ENCODE results near the gene OCA2.

OCA2 gene

DNA sequence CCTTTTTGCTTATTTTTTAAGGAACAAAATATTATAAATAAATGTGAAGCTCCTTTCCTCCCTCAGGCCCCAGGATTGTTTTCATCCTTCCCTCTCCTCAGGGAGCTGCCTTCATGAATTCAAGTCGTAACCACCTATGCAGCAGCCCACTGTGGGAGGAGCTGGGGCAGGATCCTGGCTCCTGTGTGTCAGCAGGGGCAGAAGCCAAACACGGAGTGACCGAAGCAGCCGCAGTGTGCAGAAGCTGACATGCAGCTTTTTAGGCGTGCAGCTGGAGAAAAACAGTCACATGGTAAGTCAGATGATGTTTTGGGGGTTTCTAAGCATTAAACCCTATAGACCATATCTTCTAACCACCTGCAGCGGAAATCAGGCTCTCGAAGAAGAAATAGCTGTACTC, 231.3 kb downstream of the OCA2 start:
- H3K27me3 ChIP-seq (ENCODE audit: insufficient read depth, low read depth, severe bottlenecking): no peaks in the 10 kb centered on the region
- H3K36me3 ChIP-seq: no peaks in the 10 kb centered on the region
- DNase-seq: no peak
- TF ChIP-seq, protein P1, sequence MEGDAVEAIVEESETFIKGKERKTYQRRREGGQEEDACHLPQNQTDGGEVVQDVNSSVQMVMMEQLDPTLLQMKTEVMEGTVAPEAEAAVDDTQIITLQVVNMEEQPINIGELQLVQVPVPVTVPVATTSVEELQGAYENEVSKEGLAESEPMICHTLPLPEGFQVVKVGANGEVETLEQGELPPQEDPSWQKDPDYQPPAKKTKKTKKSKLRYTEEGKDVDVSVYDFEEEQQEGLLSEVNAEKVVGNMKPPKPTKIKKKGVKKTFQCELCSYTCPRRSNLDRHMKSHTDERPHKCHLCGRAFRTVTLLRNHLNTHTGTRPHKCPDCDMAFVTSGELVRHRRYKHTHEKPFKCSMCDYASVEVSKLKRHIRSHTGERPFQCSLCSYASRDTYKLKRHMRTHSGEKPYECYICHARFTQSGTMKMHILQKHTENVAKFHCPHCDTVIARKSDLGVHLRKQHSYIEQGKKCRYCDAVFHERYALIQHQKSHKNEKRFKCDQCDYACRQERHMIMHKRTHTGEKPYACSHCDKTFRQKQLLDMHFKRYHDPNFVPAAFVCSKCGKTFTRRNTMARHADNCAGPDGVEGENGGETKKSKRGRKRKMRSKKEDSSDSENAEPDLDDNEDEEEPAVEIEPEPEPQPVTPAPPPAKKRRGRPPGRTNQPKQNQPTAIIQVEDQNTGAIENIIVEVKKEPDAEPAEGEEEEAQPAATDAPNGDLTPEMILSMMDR (IDR thresholded peaks at IDR 0.05; ENCODE audit: low read depth, low read length): no peak
- H3K9me3 ChIP-seq (ENCODE audit: severe bottlenecking): no peaks in the 10 kb centered on the region
- no peak overlapping the region for H3K27ac ChIP-seq
- H3K4me3 ChIP-seq (ENCODE audit: low read depth, low read length): no peak overlapping the region

DNA sequence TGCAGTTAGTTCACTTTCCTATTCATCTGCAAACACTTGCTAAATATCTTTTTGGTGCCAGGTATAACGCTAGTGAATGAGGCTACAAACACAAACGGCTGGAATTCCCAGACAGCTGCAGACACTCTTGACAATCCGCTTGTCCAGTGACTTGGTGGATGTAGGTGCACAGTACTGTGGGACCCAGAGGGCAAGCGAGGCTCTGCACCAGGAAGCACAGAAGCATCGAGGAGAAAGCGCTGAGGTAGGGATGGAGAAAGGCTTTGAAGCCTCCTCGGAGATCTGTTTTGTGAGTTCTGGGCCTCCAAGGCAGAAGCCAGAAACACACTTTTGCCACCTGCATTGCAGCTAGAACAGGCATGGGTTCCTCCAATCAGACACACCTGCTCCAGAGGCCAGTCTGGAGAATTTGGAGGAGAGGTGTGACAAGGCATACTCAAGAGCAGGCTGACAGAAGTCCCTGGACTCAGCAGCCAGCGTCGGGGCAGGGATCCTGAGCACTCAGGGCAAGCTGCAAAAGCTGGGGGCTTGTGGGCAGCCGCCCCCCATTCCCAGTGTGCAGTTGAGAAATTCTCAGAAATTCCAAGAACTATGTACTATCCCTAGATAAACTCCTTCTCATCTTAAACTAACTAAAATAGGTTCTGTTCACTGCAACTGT, 232.5 kb downstream of the OCA2 start:
- DNase-seq: no peak
- H3K36me3 ChIP-seq: no peaks in the 10 kb centered on the region
- no peak overlapping the region for H3K4me3 ChIP-seq (ENCODE audit: low read depth, low read length)
- no peaks in the 10 kb centered on the region for H3K9me3 ChIP-seq (ENCODE audit: severe bottlenecking)
- TF ChIP-seq, protein P1 (IDR thresholded peaks at IDR 0.05; ENCODE audit: low read depth, low read length): no peak
- H3K27ac ChIP-seq: no peak overlapping the region
- no peaks in the 10 kb centered on the region for H3K27me3 ChIP-seq (ENCODE audit: insufficient read depth, low read depth, severe bottlenecking)

DNA sequence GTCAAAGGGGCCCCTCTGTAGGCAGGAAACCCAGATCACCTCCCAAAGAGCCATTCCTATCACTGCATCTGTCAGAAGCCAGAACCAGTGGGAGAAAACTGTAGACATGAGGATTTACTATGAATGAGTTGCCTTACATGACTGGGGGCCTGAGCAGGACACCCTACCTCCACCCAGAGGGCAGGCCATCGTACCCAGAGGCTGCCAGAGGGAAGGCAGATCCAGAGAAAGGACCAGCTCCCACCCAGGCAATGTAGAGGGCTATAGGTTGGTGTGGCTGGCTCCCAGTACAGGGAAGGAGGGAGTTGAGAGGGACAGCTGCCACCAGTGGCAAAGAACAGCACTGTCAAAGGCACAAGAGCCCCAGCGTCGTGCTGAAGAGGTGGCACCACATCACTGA, 233.2 kb downstream of the OCA2 start:
- TF ChIP-seq, protein P1 (IDR thresholded peaks at IDR 0.05; ENCODE audit: low read depth, low read length): no peak
- no peak overlapping the region for H3K27ac ChIP-seq
- H3K4me3 ChIP-seq (ENCODE audit: low read depth, low read length): no peak overlapping the region
- no peak for DNase-seq
- H3K9me3 ChIP-seq (ENCODE audit: severe bottlenecking): no peaks in the 10 kb centered on the region
- no peaks in the 10 kb centered on the region for H3K27me3 ChIP-seq (ENCODE audit: insufficient read depth, low read depth, severe bottlenecking)
- H3K36me3 ChIP-seq: no peaks in the 10 kb centered on the region

DNA sequence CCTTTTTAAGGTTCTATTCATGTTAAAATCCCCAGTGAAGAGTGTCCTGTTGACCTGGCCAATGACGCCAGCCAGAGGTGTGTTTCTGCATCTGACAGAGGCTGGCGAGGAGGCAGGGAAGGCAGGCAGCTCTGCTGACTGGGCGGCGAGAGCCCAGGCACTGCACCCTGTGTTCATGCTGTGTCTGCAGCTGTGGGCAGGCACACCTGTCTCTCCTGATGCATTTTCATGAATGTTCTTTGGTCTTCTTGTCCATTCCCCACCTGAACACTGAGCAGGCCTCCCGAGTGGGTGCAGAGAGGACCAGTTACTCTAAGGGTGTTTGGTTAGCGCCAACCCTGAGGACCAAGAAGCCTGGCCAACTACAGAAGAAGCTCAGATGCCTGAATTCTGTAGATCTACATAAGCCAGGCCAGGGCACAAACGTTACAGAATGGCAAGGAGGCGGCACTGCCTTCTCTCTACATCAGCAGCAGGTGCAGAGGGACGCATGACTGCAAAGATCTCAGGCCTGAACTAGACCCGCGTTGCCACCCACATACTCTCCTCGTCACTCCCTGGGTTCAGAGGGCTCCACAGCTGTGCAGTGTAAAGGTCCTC, 233.7 kb downstream of the OCA2 start:
- TF ChIP-seq, protein P1 (IDR thresholded peaks at IDR 0.05; ENCODE audit: low read depth, low read length): no peak
- H3K27ac ChIP-seq: no peak overlapping the region
- H3K4me3 ChIP-seq (ENCODE audit: low read depth, low read length): no peak overlapping the region
- H3K9me3 ChIP-seq (ENCODE audit: severe bottlenecking): no peaks in the 10 kb centered on the region
- DNase-seq: no peak
- H3K36me3 ChIP-seq: no peaks in the 10 kb centered on the region
- no peaks in the 10 kb centered on the region for H3K27me3 ChIP-seq (ENCODE audit: insufficient read depth, low read depth, severe bottlenecking)

DNA sequence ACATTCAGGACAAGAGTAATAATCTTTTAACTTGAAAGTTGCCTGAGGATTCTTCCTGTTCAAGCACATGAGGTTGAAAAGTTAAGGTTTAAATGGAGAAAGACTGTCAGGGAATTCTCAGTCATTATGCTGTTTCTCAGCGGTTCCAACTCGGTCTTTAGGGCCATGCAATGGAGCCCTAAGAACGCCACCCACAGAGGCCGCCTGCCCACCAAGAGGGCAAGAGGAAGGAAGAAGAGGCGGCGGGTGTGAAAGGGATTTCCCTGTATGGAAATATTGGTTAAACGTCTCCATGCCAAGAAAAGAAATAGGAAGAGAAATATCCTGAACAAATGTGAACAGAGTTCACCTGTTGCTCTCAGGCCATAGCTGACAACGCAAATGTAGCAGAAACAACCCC, 234.4 kb downstream of the OCA2 start:
- H3K9me3 ChIP-seq (ENCODE audit: severe bottlenecking): no peaks in the 10 kb centered on the region
- DNase-seq: no peak
- H3K4me3 ChIP-seq (ENCODE audit: low read depth, low read length): no peak overlapping the region
- no peak overlapping the region for H3K27ac ChIP-seq
- no peaks in the 10 kb centered on the region for H3K27me3 ChIP-seq (ENCODE audit: insufficient read depth, low read depth, severe bottlenecking)
- no peaks in the 10 kb centered on the region for H3K36me3 ChIP-seq
- TF ChIP-seq, protein P1 (IDR thresholded peaks at IDR 0.05; ENCODE audit: low read depth, low read length): no peak

DNA sequence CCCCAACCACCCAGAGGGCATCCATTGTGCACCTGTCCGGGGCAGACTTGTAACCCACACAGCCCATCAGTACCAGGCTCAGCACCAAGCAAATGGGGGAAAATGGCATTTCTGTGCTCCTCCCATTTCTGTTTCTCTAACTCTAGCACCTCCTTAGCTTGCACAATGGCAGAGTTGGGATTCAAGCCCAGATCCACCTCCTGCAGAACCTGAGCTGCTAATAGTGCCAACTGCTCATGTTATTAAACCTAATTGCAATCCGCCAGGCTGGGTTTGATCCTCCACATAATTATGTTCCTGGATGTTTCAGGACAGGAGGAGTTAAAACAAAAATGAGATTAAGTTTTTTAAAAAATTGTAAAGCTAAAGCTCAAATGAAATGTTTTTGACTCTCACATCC, 235.0 kb downstream of the OCA2 start:
- H3K27ac ChIP-seq: no peak overlapping the region
- DNase-seq: no peak
- no peaks in the 10 kb centered on the region for H3K36me3 ChIP-seq
- no peaks in the 10 kb centered on the region for H3K27me3 ChIP-seq (ENCODE audit: insufficient read depth, low read depth, severe bottlenecking)
- H3K4me3 ChIP-seq (ENCODE audit: low read depth, low read length): no peak overlapping the region
- no peaks in the 10 kb centered on the region for H3K9me3 ChIP-seq (ENCODE audit: severe bottlenecking)
- TF ChIP-seq, protein P1 (IDR thresholded peaks at IDR 0.05; ENCODE audit: low read depth, low read length): no peak
